SK-N-SH (cell line): ENCODE data around the gene RASL10A.

Experiments
- CHD2 ChIP-seq: fragments of 150-350 bp; IDR thresholded peaks from 2 replicates; pipeline ENCODE4 v1.6.1; 2018; ENCODE audit warnings: low read length; ENCODE audit not compliant: partially characterized antibody
- EP300 ChIP-seq, 2 experiments: IDR thresholded peaks; 2 replicates each; pipeline versions ENCODE4 v1.4.0 to v1.6.1; 2012; ENCODE audit warnings: borderline replicate concordance in 1 of 2, low read depth in 1 of 2, low read length in 1 of 2
- EZH2phosphoT487 ChIP-seq: fragments of 200-600 bp; sonication (generic); IDR thresholded peaks from 2 replicates; pipeline ENCODE4 v1.6.1; 2017; ENCODE audit warnings: low read depth, mixed run types, mild to moderate bottlenecking, antibody characterized with exemption, moderate library complexity, borderline replicate concordance
- FOSL2 ChIP-seq: IDR thresholded peaks from 2 replicates; pipeline ENCODE4 v1.4.0; 2012; ENCODE audit warnings: low read depth, mild to moderate bottlenecking, moderate library complexity, borderline replicate concordance
- POLR2AphosphoS5 ChIP-seq: IDR thresholded peaks from 2 replicates; pipeline ENCODE4 v1.6.1; 2012; ENCODE audit warnings: low read depth, low read length
- RAD21 ChIP-seq: IDR thresholded peaks from 2 replicates; pipeline ENCODE4 v1.6.1; 2012; ENCODE audit warnings: mild to moderate bottlenecking, low read length
- RFX5 ChIP-seq: IDR thresholded peaks from 2 replicates; pipeline ENCODE4 v1.6.1; 2012; ENCODE audit warnings: mild to moderate bottlenecking, improper control_type of control experiment, low read length
- TAF1 ChIP-seq: IDR thresholded peaks from 2 replicates; pipeline ENCODE4 v1.6.1; 2012; ENCODE audit warnings: low read depth, mild to moderate bottlenecking, low read length, moderate library complexity, borderline replicate concordance
- TCF12 ChIP-seq: IDR thresholded peaks from 2 replicates; pipeline ENCODE4 v1.4.0; 2012
- YY1 ChIP-seq: IDR thresholded peaks from 2 replicates; pipeline ENCODE4 v1.4.0; 2012; ENCODE audit warnings: low read depth, mild to moderate bottlenecking
- TF ChIP-seq, protein P1 (sequence below): fragments of 200-600 bp; sonication (generic); IDR thresholded peaks from 2 replicates; pipeline ENCODE4 v1.6.1; 2017; ENCODE audit warnings: antibody characterized with exemption, mild to moderate bottlenecking, moderate library complexity
- TF ChIP-seq, protein P2 (sequence below): IDR thresholded peaks from 2 replicates; pipeline ENCODE4 v1.4.0; 2012; ENCODE audit warnings: low read depth
- TF ChIP-seq, protein P3 (sequence below): fragments of 150-350 bp; IDR thresholded peaks from 2 replicates; pipeline ENCODE4 v1.6.1; 2016; ENCODE audit warnings: mild to moderate bottlenecking, low read depth, low read length
- TF ChIP-seq, protein P4 (sequence below): IDR thresholded peaks from 2 replicates; pipeline ENCODE4 v1.6.1; 2012; ENCODE audit warnings: mild to moderate bottlenecking, low read depth, low read length, moderate library complexity

DNA sequence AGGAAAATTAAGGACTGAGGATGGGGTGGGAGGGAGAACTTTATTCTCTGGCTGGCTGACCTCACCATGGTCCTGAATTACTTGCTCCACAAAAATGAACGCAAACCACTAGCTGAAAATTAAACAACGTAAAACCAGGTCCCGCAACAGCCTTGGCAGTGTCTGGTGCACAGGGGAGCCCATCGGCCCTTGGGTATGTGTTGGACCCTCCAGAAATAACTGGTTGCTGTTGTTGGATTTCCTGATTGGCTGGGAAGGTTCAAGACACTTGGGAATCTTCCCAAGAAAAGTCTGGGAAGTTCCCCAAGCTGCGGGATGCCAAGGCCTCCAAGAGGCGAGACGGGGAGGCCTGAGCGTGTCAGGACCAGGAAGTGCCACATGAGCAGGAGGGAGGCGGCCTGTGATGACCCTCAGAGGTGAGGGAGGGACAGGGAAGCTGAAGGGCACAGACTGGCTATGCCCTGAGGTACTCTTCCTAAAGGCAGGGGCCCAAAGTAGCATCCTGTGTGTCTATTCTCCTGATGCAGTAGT, 10.4 kb upstream of the RASL10A start:
- TF ChIP-seq EP300 (IDR thresholded peaks at IDR 0.05; ENCODE audit: borderline replicate concordance in 1 of 2, low read depth in 1 of 2, low read length in 1 of 2): no peak
- TF ChIP-seq, protein P1, sequence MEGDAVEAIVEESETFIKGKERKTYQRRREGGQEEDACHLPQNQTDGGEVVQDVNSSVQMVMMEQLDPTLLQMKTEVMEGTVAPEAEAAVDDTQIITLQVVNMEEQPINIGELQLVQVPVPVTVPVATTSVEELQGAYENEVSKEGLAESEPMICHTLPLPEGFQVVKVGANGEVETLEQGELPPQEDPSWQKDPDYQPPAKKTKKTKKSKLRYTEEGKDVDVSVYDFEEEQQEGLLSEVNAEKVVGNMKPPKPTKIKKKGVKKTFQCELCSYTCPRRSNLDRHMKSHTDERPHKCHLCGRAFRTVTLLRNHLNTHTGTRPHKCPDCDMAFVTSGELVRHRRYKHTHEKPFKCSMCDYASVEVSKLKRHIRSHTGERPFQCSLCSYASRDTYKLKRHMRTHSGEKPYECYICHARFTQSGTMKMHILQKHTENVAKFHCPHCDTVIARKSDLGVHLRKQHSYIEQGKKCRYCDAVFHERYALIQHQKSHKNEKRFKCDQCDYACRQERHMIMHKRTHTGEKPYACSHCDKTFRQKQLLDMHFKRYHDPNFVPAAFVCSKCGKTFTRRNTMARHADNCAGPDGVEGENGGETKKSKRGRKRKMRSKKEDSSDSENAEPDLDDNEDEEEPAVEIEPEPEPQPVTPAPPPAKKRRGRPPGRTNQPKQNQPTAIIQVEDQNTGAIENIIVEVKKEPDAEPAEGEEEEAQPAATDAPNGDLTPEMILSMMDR: no peak
- TF ChIP-seq, protein P2, sequence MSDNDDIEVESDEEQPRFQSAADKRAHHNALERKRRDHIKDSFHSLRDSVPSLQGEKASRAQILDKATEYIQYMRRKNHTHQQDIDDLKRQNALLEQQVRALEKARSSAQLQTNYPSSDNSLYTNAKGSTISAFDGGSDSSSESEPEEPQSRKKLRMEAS: no peak
- TF ChIP-seq TAF1: no peak
- TF ChIP-seq, protein P3, sequence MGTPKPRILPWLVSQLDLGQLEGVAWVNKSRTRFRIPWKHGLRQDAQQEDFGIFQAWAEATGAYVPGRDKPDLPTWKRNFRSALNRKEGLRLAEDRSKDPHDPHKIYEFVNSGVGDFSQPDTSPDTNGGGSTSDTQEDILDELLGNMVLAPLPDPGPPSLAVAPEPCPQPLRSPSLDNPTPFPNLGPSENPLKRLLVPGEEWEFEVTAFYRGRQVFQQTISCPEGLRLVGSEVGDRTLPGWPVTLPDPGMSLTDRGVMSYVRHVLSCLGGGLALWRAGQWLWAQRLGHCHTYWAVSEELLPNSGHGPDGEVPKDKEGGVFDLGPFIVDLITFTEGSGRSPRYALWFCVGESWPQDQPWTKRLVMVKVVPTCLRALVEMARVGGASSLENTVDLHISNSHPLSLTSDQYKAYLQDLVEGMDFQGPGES: no peak
- TF ChIP-seq CHD2: no peak
- no peak for TF ChIP-seq RFX5
- no peak for TF ChIP-seq EZH2phosphoT487
- TF ChIP-seq, protein P4, sequence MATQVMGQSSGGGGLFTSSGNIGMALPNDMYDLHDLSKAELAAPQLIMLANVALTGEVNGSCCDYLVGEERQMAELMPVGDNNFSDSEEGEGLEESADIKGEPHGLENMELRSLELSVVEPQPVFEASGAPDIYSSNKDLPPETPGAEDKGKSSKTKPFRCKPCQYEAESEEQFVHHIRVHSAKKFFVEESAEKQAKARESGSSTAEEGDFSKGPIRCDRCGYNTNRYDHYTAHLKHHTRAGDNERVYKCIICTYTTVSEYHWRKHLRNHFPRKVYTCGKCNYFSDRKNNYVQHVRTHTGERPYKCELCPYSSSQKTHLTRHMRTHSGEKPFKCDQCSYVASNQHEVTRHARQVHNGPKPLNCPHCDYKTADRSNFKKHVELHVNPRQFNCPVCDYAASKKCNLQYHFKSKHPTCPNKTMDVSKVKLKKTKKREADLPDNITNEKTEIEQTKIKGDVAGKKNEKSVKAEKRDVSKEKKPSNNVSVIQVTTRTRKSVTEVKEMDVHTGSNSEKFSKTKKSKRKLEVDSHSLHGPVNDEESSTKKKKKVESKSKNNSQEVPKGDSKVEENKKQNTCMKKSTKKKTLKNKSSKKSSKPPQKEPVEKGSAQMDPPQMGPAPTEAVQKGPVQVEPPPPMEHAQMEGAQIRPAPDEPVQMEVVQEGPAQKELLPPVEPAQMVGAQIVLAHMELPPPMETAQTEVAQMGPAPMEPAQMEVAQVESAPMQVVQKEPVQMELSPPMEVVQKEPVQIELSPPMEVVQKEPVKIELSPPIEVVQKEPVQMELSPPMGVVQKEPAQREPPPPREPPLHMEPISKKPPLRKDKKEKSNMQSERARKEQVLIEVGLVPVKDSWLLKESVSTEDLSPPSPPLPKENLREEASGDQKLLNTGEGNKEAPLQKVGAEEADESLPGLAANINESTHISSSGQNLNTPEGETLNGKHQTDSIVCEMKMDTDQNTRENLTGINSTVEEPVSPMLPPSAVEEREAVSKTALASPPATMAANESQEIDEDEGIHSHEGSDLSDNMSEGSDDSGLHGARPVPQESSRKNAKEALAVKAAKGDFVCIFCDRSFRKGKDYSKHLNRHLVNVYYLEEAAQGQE: no peak
- no peak for TF ChIP-seq YY1
- no peak for TF ChIP-seq POLR2AphosphoS5
- TF ChIP-seq FOSL2: no peak
- TF ChIP-seq RAD21: no peak
- TF ChIP-seq TCF12: no peak
